Superior temporal gyrus (tissue), 1 donor: ENCODE measurements around the gene TMOD3.

Experiments used
- DNase-seq: peaks from one replicate; pipeline ENCODE4 v3.0.0-alpha.2; 2016; ENCODE audit errors: extremely low spot score

The TMOD3 gene

GRCh38 chr15:51828621-51829375 is 655 bp upstream of the TMOD3 start:
- no peak for DNase-seq

GRCh38 chr15:51830276-51830806 is 888 bp downstream of the TMOD3 start:
- DNase-seq: peak; percentile 33

GRCh38 chr15:51833772-51834171 is 4.3 kb downstream of the TMOD3 start:
- no peak for DNase-seq

GRCh38 chr15:51837792-51838251 is 8.4 kb downstream of the TMOD3 start:
- no peak for DNase-seq

- DNase-seq: no peak
Measured at GRCh38 chr15:51838270-51838669, 8.8 kb downstream of the TMOD3 start.

- DNase-seq: no peak
Measured at GRCh38 chr15:51840692-51841091, 11.2 kb downstream of the TMOD3 start.

- DNase-seq: no peak
Measured at GRCh38 chr15:51841406-51842040, 12.1 kb downstream of the TMOD3 start.

GRCh38 chr15:51842265-51842664 is 12.8 kb downstream of the TMOD3 start:
- no peak for DNase-seq

- no peak for DNase-seq
Measured at GRCh38 chr15:51842852-51843737, 13.6 kb downstream of the TMOD3 start.

GRCh38 chr15:51844747-51845426 is 15.4 kb downstream of the TMOD3 start:
- no peak for DNase-seq

GRCh38 chr15:51846066-51846462 is 16.6 kb downstream of the TMOD3 start:
- no peak for DNase-seq

- DNase-seq: no peak
Measured at GRCh38 chr15:51846463-51847230, 17.2 kb downstream of the TMOD3 start.

GRCh38 chr15:51848811-51849210 is 19.4 kb downstream of the TMOD3 start:
- DNase-seq: no peak

GRCh38 chr15:51849860-51850259 is 20.4 kb downstream of the TMOD3 start:
- no peak for DNase-seq

GRCh38 chr15:51853998-51854397 is 24.5 kb downstream of the TMOD3 start:
- no peak for DNase-seq

GRCh38 chr15:51855612-51856011 is 26.2 kb downstream of the TMOD3 start:
- DNase-seq: no peak

GRCh38 chr15:51856714-51857380 is 27.4 kb downstream of the TMOD3 start:
- no peak for DNase-seq

GRCh38 chr15:51861557-51862359 is 32.3 kb downstream of the TMOD3 start:
- DNase-seq: no peak

- no peak for DNase-seq
Measured at GRCh38 chr15:51863131-51863530, 33.7 kb downstream of the TMOD3 start.
